Amygdala (tissue), 56 donors: ENCODE measurements around the gene CHCHD1.
"Not testable (repeated sequence)": the region's sequence is repeated elsewhere in the genome, so short reads cannot be mapped to it uniquely, and the experiment has no call there.

Experiments
- DNase-seq, 56 donors: peaks; one replicate each; lab custom pipeline; 2025; lab: John Stamatoyannopoulos, UW

The CHCHD1 gene

GRCh38 chr10:73765066-73765465 lies 16.8 kb upstream of the CHCHD1 start:
- no peak for DNase-seq

- DNase-seq = no peak
Measured at GRCh38 chr10:73768881-73769280, 13.0 kb upstream of the CHCHD1 start.

GRCh38 chr10:73769396-73769795 lies 12.5 kb upstream of the CHCHD1 start:
- DNase-seq = no peak

- peak in 8 of 56 donors; percentile 40 to 92 (median 84) for DNase-seq
Measured at GRCh38 chr10:73771722-73772280, 10.0 kb upstream of the CHCHD1 start.

GRCh38 chr10:73772281-73773151 lies 9.3 kb upstream of the CHCHD1 start:
- peak in 55 of 56 donors; percentile 44 to 94 (median 83) for DNase-seq

- DNase-seq = peak in 10 of 56 donors; percentile 7 to 54 (median 44)
Measured at GRCh38 chr10:73773152-73773879, 8.5 kb upstream of the CHCHD1 start.

- DNase-seq = no peak
Measured at GRCh38 chr10:73774637-73775036, 7.2 kb upstream of the CHCHD1 start.

- DNase-seq = no peak
Measured at GRCh38 chr10:73779018-73779417, 2.8 kb upstream of the CHCHD1 start.

- no peak for DNase-seq
Measured at GRCh38 chr10:73779539-73780197, 2.2 kb upstream of the CHCHD1 start.

GRCh38 chr10:73780301-73780700 lies 1.5 kb upstream of the CHCHD1 start:
- no peak for DNase-seq

- DNase-seq = no peak
Measured at GRCh38 chr10:73780966-73781365, 882 bp upstream of the CHCHD1 start.

- DNase-seq = no peak
Measured at GRCh38 chr10:73781548-73781878, 335 bp upstream of the CHCHD1 start.

GRCh38 chr10:73782749-73783085 lies 869 bp downstream of the CHCHD1 start:
- no peak for DNase-seq

- peak; percentile 64 to 97 (median 91) for DNase-seq
Measured at GRCh38 chr10:73785211-73785720, 3.4 kb downstream of the CHCHD1 start, which contains the start of gene ZSWIM8. TSS of gene ZSWIM8 (plus strand) at chr10:73785606. CDS start at chr10:73785879, 273 bp downstream.

GRCh38 chr10:73785721-73786511 lies 4.1 kb downstream of the CHCHD1 start:
- DNase-seq = peak in 6 of 56 donors; percentile 18 to 57 (median 46)

GRCh38 chr10:73786512-73786885 lies 4.7 kb downstream of the CHCHD1 start:
- DNase-seq = no peak

GRCh38 chr10:73787031-73787800 lies 5.4 kb downstream of the CHCHD1 start:
- not testable (repeated sequence) for DNase-seq

GRCh38 chr10:73788864-73789658 lies 7.2 kb downstream of the CHCHD1 start:
- DNase-seq = no peak
